ENCODE results near the gene TAC3.
"Not testable (repeated sequence)": the region's sequence is repeated elsewhere in the genome, so short reads cannot be mapped to it uniquely, and the experiment has no call there.

The TAC3 gene

DNA sequence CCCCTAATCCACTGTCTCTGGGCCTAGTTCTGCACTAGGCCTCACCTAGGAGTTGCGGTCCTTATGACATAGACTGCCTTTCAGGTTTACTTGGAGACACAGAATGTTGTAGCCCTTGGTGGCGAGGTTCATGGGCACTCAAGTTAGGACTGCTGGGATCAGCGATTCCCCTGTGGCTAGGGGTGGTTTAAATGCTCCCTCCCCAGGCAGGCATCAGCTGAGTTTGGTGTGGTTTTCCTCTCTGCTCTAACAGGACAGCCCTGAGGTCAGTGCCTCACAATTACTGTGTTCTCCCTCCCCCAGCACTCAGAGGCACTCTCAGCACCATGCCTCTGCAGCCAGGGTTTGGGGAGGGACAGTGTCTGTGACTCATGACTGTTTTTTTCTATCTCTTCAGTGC, 36.7 kb downstream of the TAC3 start:
- in situ Hi-C loops (cut with HindIII; ENCODE audit: low sequenced_read_pairs) = no loop called here
- H3K4me3 ChIP-seq (ENCODE audit: low read depth, low read length) = no peak overlapping the region
- TF ChIP-seq, protein P1, sequence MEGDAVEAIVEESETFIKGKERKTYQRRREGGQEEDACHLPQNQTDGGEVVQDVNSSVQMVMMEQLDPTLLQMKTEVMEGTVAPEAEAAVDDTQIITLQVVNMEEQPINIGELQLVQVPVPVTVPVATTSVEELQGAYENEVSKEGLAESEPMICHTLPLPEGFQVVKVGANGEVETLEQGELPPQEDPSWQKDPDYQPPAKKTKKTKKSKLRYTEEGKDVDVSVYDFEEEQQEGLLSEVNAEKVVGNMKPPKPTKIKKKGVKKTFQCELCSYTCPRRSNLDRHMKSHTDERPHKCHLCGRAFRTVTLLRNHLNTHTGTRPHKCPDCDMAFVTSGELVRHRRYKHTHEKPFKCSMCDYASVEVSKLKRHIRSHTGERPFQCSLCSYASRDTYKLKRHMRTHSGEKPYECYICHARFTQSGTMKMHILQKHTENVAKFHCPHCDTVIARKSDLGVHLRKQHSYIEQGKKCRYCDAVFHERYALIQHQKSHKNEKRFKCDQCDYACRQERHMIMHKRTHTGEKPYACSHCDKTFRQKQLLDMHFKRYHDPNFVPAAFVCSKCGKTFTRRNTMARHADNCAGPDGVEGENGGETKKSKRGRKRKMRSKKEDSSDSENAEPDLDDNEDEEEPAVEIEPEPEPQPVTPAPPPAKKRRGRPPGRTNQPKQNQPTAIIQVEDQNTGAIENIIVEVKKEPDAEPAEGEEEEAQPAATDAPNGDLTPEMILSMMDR (IDR thresholded peaks at IDR 0.05; ENCODE audit: low read depth, low read length, missing control alignments) = no peak
- DNase-seq (ENCODE audit: low read depth) = no peak

DNA sequence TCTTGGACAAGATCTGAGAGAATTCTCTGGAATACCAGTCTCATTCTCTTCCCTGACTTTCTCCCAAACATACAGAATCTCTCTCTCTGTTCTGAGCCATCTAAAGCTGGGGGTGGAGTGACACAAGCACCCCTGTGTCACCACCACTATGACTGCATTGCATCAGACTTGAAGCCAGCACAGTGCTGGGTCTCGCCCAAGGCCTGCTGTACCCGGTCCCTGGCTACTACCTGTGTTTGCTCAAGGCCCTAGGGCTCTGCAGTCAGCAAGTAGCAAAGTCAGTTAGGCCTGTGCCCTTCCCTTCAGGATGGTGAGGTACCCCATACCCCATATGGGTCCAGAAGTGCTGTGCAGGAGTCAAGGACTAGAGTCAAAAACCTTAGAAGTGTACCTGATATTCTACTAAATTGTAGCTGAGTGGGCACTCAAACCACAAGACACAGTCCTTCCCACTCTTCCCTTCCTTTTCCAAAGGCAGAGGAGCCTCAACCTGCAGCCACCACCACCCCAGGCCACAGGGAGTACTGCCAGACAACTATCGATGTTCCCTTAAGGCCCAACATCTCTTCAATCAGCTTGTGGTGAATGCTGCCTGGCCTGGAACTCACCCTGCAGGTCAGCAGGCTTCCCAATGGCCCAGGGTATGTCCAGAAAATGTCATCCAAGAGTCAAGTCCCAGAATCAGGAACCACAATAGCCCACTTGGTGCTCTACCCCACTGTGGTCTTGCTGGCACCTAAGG, 37.8 kb downstream of the TAC3 start:
- no peak overlapping the region for H3K4me3 ChIP-seq (ENCODE audit: low read depth, low read length)
- TF ChIP-seq, protein P1 (IDR thresholded peaks at IDR 0.05; ENCODE audit: low read depth, low read length, missing control alignments) = no peak
- DNase-seq (ENCODE audit: low read depth) = no peak
- in situ Hi-C loops (cut with HindIII; ENCODE audit: low sequenced_read_pairs) = no loop called here

DNA sequence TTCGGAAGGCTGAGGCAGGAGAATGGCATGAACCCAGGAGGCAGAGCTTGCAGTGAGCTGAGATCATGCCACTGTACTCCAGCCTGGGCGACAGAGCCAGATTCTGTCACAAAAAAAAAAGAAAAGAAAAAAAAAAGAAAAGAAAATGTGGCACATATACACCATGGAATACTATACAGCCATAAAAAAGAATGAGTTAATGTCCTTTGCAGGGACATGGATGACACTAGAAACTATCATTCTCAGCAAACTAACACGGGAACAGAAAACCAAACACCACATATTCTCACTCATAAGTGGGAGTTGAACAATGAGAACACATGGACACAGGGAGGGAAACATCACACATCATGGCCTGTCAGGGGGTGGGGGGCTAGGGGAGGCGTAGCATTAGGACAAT, 39.0 kb downstream of the TAC3 start:
- DNase-seq (ENCODE audit: low read depth); H3K4me3 ChIP-seq (ENCODE audit: low read depth, low read length); in situ Hi-C loops (cut with HindIII; ENCODE audit: low sequenced_read_pairs): not testable (repeated sequence)

DNA sequence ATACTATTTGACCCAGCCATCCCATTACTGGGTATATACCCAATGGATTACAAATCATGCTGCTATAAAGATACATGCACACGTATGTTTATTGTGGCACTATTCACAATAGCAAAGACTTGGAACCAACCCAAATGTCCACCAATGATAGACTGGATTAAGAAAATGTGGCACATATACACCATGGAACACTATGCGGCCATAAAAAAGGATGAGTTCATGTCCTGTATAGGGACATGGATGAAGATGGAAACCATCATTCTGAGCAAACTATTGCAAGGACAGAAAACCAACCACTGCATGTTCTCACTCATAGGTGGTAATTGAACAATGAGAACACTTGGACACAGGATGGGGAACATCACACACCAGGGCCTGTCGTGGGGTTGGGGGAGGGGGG, 42.1 kb downstream of the TAC3 start:
- H3K4me3 ChIP-seq (ENCODE audit: low read depth, low read length); in situ Hi-C loops (cut with HindIII; ENCODE audit: low sequenced_read_pairs); DNase-seq (ENCODE audit: low read depth): not testable (repeated sequence)

DNA sequence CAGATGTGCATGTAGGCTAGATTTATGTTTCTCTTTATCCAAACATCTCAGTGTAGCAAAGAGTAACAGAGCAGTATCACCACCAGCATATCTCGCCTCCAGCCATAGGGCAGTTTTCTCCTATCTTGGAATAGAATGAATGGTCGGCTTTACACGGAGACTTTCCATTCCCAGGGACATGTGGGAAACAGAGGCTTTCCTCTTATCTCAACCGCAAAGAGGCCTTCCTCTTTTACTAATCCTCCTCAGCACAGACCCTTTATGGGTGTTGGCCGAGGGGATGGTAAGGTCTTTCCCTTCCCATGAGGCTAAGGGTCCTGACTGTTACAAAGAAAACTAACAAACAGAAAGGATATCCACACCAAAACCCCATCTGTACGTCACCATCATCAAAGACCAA, 47.4 kb downstream of the TAC3 start:
- in situ Hi-C loops (cut with HindIII; ENCODE audit: low sequenced_read_pairs); DNase-seq (ENCODE audit: low read depth); H3K4me3 ChIP-seq (ENCODE audit: low read depth, low read length): not testable (repeated sequence)

DNA sequence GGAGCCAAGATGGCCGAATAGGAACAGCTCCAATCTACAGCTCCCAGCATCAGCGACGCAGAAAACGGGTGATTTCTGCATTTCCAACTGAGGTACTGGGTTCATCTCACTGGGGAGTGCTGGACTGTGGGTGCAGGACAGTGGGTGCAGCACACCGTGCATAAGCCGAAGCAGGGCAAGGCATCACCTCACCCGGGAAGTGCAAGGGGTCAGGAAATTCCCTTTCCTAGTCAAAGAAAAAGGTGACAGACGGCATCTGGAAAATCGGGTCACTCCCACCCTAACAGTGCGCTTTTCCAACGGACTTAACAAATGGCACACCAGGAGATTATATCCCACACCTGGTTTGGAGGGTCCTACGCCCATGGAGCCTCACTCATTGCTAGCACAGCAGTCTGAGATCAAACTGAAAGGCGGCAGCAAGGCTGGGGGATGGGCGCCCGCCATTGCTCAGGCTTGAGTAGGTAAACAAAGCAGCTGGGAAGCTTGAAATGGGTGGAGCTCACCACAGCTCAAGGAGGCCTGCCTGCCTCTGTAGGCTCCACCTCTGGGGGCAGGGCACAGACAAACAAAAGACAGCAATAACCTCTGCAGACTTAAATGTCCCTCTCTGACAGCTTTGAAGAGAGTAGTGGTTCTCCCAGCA, 50.2 kb downstream of the TAC3 start:
- DNase-seq (ENCODE audit: low read depth); H3K4me3 ChIP-seq (ENCODE audit: low read depth, low read length); in situ Hi-C loops (cut with HindIII; ENCODE audit: low sequenced_read_pairs): not testable (repeated sequence)

DNA sequence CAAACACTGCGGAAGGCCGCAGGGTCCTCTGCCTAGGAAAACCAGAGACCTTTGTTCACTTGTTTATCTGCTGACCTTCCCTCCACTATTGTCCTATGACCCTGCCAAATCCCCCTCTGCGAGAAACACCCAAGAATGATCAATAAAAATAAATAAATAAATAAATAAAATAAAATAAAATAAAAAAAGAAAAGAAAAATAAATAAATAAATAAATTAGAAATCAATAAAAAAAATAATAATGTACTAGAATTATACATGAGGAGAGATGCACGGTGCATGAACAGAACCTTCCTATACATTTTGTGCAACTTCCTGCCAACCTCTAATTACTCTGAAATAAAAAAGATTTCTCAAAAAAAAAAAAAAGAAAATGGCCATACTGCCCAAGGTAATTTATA, 51.2 kb downstream of the TAC3 start:
- DNase-seq (ENCODE audit: low read depth); in situ Hi-C loops (cut with HindIII; ENCODE audit: low sequenced_read_pairs); H3K4me3 ChIP-seq (ENCODE audit: low read depth, low read length): not testable (repeated sequence)

DNA sequence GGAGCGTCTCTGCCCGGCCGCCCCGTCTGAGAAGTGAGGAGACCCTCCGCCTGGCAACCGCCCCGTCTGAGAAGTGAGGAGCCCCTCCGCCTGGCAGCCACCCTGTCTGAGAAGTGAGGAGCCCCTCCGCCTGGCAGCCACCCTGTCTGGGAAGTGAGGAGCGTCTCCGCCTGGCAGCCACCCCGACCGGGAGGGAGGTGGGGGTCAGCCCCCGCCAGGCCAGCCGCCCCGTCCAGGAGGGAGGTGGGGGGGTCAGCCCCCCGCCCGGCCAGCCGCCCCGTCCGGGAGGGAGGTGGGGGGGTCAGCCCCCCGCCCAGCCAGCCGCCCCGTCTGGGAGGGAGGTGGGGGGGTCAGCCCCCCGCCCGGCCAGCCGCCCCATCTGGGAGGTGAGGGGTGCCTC, 52.8 kb downstream of the TAC3 start:
- H3K4me3 ChIP-seq (ENCODE audit: low read depth, low read length); in situ Hi-C loops (cut with HindIII; ENCODE audit: low sequenced_read_pairs); DNase-seq (ENCODE audit: low read depth): not testable (repeated sequence)

DNA sequence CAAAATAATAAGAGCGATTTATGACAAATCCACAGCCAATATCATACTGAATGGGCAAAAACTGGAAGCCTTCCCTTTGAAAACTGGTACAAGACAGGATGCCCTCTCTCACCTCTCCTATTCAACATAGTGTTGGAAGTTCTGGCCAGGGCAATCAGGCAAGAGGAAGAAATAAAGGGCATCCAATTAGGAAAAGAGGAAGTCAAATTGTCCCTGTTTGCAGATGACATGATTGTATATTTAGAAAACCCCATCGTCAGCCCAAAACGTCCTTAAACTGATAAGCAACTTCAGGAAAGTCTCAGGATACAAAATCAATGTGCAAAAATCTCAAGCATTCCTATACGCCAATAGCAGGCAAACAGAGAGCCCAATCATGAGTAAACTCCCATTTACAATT, 54.1 kb downstream of the TAC3 start:
- in situ Hi-C loops (cut with HindIII; ENCODE audit: low sequenced_read_pairs); DNase-seq (ENCODE audit: low read depth): not testable (repeated sequence)

More for the DNA sequence above, 54.1 kb downstream of the TAC3 start:
- H3K4me3 ChIP-seq (ENCODE audit: low read depth, low read length) = not testable (repeated sequence)
